ENCODE data around the gene WNT3A. TPM values are rescaled to one million over a fixed set of nuclear protein-coding genes. Genes with fewer than 3 reads are reported as not detected.

WNT3A gene
- total and polyA plus RNA-seq, 2 experiments from 2014 or later = 0.07 to 0.65 TPM

GRCh38 chr1:228064741-228065542, 58.1 kb downstream of the WNT3A start (continued):
- TF ChIP-seq EZH2phosphoT487 (IDR thresholded peaks at IDR 0.05; ENCODE audit: unreplicated experiment) (no peak), ETS1 (IDR thresholded peaks at IDR 0.05) (no peak), ZNF114 (CRISPR knock-in tag; IDR thresholded peaks at IDR 0.05) (no peak), CREB1 (CRISPR knock-in tag; IDR thresholded peaks at IDR 0.05; ENCODE audit: low read depth) (no peak), EZH2 (IDR thresholded peaks at IDR 0.05; ENCODE audit: low read depth, unreplicated experiment) (no peak), JUNB (IDR thresholded peaks at IDR 0.05; ENCODE audit: unreplicated experiment) (no peak), STAT1 (IDR thresholded peaks at IDR 0.05; ENCODE audit: unreplicated experiment) (no peak)
- TF ChIP-seq, protein P1, sequence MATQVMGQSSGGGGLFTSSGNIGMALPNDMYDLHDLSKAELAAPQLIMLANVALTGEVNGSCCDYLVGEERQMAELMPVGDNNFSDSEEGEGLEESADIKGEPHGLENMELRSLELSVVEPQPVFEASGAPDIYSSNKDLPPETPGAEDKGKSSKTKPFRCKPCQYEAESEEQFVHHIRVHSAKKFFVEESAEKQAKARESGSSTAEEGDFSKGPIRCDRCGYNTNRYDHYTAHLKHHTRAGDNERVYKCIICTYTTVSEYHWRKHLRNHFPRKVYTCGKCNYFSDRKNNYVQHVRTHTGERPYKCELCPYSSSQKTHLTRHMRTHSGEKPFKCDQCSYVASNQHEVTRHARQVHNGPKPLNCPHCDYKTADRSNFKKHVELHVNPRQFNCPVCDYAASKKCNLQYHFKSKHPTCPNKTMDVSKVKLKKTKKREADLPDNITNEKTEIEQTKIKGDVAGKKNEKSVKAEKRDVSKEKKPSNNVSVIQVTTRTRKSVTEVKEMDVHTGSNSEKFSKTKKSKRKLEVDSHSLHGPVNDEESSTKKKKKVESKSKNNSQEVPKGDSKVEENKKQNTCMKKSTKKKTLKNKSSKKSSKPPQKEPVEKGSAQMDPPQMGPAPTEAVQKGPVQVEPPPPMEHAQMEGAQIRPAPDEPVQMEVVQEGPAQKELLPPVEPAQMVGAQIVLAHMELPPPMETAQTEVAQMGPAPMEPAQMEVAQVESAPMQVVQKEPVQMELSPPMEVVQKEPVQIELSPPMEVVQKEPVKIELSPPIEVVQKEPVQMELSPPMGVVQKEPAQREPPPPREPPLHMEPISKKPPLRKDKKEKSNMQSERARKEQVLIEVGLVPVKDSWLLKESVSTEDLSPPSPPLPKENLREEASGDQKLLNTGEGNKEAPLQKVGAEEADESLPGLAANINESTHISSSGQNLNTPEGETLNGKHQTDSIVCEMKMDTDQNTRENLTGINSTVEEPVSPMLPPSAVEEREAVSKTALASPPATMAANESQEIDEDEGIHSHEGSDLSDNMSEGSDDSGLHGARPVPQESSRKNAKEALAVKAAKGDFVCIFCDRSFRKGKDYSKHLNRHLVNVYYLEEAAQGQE (IDR thresholded peaks at IDR 0.05; ENCODE audit: unreplicated experiment) = no peak

- no peak overlapping the region for H3K27ac Mint-ChIP-seq
- DNase-seq (ENCODE audit: low spot score) = no peak
- peaks cover 61% of the 10 kb centered on the region for H3K27me3 Mint-ChIP-seq (ENCODE audit: insufficient read depth, low read depth, poor library complexity)
- TF ChIP-seq EZH2 (IDR thresholded peaks at IDR 0.05; ENCODE audit: low read depth, unreplicated experiment) (no peak), CREB1 (CRISPR knock-in tag; IDR thresholded peaks at IDR 0.05; ENCODE audit: low read depth) (no peak), JUNB (IDR thresholded peaks at IDR 0.05; ENCODE audit: unreplicated experiment) (no peak)
- TF ChIP-seq, protein P1 (IDR thresholded peaks at IDR 0.05; ENCODE audit: unreplicated experiment) = no peak
These were observed 58.9 kb downstream of the WNT3A start for GRCh38 chr1:228065543-228066347.

More at GRCh38 chr1:228065543-228066347, 58.9 kb downstream of the WNT3A start:
- Mint-ChIP-seq H3K9me3 (no peaks in the 10 kb centered on the region), H3K4me3 (no peak overlapping the region), H3K4me1 (peaks cover 5% of the 10 kb centered on the region), H3K36me3 (ENCODE audit: low read depth) (peaks cover 4% of the 10 kb centered on the region; the same call in 1 of the 3 replicates)
- Histone ChIP-seq H3K9me2 (ENCODE audit: insufficient read depth) (no peaks in the 10 kb centered on the region), H3K36me3 (ENCODE audit: insufficient read depth) (no peaks in the 10 kb centered on the region), H3K27me3 (ENCODE audit: insufficient read depth) (peaks cover 97% of the 10 kb centered on the region), H3K4me1 (ENCODE audit: insufficient read depth) (peaks cover 5% of the 10 kb centered on the region; the same call in 1 of the 2 replicates), H3K4me2 (no peak overlapping the region), H4K20me1 (replicated peaks; ENCODE audit: insufficient read depth) (no peaks in the 10 kb centered on the region), H3F3A (replicated peaks; ENCODE audit: low read depth) (no peaks in the 10 kb centered on the region), H3K4me3 (no peak overlapping the region), H3K79me2 (replicated peaks; ENCODE audit: insufficient read depth) (no peaks in the 10 kb centered on the region), H3K27ac (ENCODE audit: low read depth) (no peak overlapping the region), H2AFZ (no peak overlapping the region)
- no peak for ATAC-seq

Measured in GM23338 (cell line).